ENCODE data around the gene NTSR1. TPM values are rescaled to one million over a fixed set of nuclear protein-coding genes. Genes with fewer than 3 reads are reported as not detected.

NTSR1 gene
- total RNA-seq, 1 donor from 2014 or later: not detected

- no peak for DNase-seq
Measured at GRCh38 chr20:62726716-62727583, 18.3 kb downstream of the NTSR1 start.

- DNase-seq: no peak
Measured at GRCh38 chr20:62727584-62728027, 19.0 kb downstream of the NTSR1 start.

- peak; percentile 15 for DNase-seq
Measured at GRCh38 chr20:62728028-62728780, 19.6 kb downstream of the NTSR1 start.

GRCh38 chr20:62728781-62729300 is 20.2 kb downstream of the NTSR1 start:
- DNase-seq: no peak

GRCh38 chr20:62730481-62730880 is 21.8 kb downstream of the NTSR1 start:
- DNase-seq: no peak

- no peak for DNase-seq
Measured at GRCh38 chr20:62732031-62732760, 23.6 kb downstream of the NTSR1 start.

- no peak for DNase-seq
Measured at GRCh38 chr20:62732842-62733525, 24.3 kb downstream of the NTSR1 start.

GRCh38 chr20:62733526-62733842 is 24.8 kb downstream of the NTSR1 start:
- no peak for DNase-seq

- DNase-seq: no peak
Measured at GRCh38 chr20:62733891-62734290, 25.3 kb downstream of the NTSR1 start.

GRCh38 chr20:62734326-62734725 is 25.7 kb downstream of the NTSR1 start:
- no peak for DNase-seq

- no peak for DNase-seq
Measured at GRCh38 chr20:62734881-62735280, 26.2 kb downstream of the NTSR1 start.

- DNase-seq: no peak
Measured at GRCh38 chr20:62735331-62735821, 26.7 kb downstream of the NTSR1 start.

GRCh38 chr20:62736026-62736406 is 27.4 kb downstream of the NTSR1 start:
- DNase-seq: no peak

- no peak for DNase-seq
Measured at GRCh38 chr20:62736407-62737071, 27.9 kb downstream of the NTSR1 start.

GRCh38 chr20:62737271-62737811 is 28.7 kb downstream of the NTSR1 start:
- DNase-seq: no peak

GRCh38 chr20:62738025-62738881 is 29.6 kb downstream of the NTSR1 start:
- DNase-seq: no peak

GRCh38 chr20:62739067-62739466 is 30.4 kb downstream of the NTSR1 start:
- DNase-seq: no peak

GRCh38 chr20:62739581-62740285 is 31.1 kb downstream of the NTSR1 start:
- peak; percentile 13 for DNase-seq

GRCh38 chr20:62740286-62741141 is 31.9 kb downstream of the NTSR1 start:
- peak; percentile 87 for DNase-seq
